KMS-11 (cell line): ENCODE measurements around the gene OPALIN.

Source experiments
- H2AFZ ChIP-seq: fragments of 200-600 bp; sonication (generic); 2 replicates; pipeline ENCODE4 v1.6.1; 2016; ENCODE audit warnings: antibody characterized with exemption, mixed run types, low read depth
- H3K27ac ChIP-seq: fragments of 200-600 bp; sonication (generic); 2 replicates; pipeline ENCODE4 v1.6.1; 2016; ENCODE audit warnings: mild to moderate bottlenecking, mixed run types
- H3K27me3 ChIP-seq: fragments of 200-600 bp; sonication (generic); 2 replicates; pipeline ENCODE4 v1.6.1; 2017; ENCODE audit warnings: mild to moderate bottlenecking, low read depth, mixed run types, moderate library complexity; ENCODE audit not compliant: insufficient read depth
- H3K36me3 ChIP-seq: fragments of 200-600 bp; sonication (generic); 2 replicates; pipeline ENCODE4 v1.6.1; 2017; ENCODE audit warnings: mild to moderate bottlenecking, mixed run types; ENCODE audit not compliant: insufficient read depth
- H3K4me1 ChIP-seq: fragments of 200-600 bp; sonication (generic); 2 replicates; pipeline ENCODE4 v1.6.1; 2016; ENCODE audit warnings: mild to moderate bottlenecking, low read depth, mixed run types; ENCODE audit not compliant: poor library complexity, severe bottlenecking
- H3K4me2 ChIP-seq: fragments of 200-600 bp; sonication (generic); 2 replicates; pipeline ENCODE4 v1.7.0; 2016; ENCODE audit warnings: mild to moderate bottlenecking, mixed run types
- H3K4me3 ChIP-seq: fragments of 200-600 bp; sonication (generic); IDR thresholded peaks from 2 replicates; pipeline ENCODE4 v1.6.1; 2017; ENCODE audit warnings: low read depth, low read length, mixed read lengths; ENCODE audit not compliant: insufficient read depth
- H3K79me2 ChIP-seq: fragments of 200-600 bp; sonication (generic); 2 replicates; pipeline ENCODE4 v1.6.1; 2016; ENCODE audit warnings: low read depth, mixed run types; ENCODE audit not compliant: insufficient read depth
- H3K9ac ChIP-seq: fragments of 200-600 bp; sonication (generic); 2 replicates; pipeline ENCODE4 v1.6.1; 2016; ENCODE audit warnings: mild to moderate bottlenecking, mixed run types
- H4K20me1 ChIP-seq: fragments of 200-600 bp; sonication (generic); 2 replicates; pipeline ENCODE4 v1.6.1; 2016; ENCODE audit warnings: mild to moderate bottlenecking, mixed run types; ENCODE audit not compliant: insufficient read depth
- CTCF ChIP-seq: fragments of 200-600 bp; sonication (generic); conservative IDR thresholded peaks from 2 replicates; pipeline ENCODE4 v1.6.1; 2017; ENCODE audit warnings: low read depth, mild to moderate bottlenecking, antibody characterized with exemption, low read length, moderate library complexity, mixed read lengths

OPALIN gene

DNA sequence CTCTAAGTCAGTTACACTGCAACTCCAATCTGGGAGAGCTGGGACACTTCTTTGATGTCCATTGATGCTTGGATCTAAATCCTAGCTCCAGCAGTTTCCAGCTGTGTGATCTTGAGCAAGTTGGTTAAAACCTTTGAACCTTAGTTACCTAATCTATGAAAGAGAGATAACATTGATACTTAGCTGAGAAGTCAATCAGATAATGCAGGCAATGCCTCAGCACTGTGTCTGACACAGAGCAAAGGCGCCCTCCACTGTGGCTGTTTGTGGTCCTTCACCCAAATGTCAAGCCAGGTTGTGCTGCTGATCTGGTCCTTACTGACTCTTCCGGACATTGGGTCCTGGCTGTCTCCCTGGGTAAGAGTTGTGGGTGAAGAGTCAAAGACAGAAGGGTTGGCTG, 34.4 kb downstream of the OPALIN start:
- TF ChIP-seq CTCF, result no peak
- Histone ChIP-seq H3K27me3 (no peaks in the 10 kb centered on the region), H3K9ac (no peak overlapping the region), H3K4me2 (no peak overlapping the region), H3K27ac (no peak overlapping the region), H2AFZ (no peak overlapping the region), H4K20me1 (no peaks in the 10 kb centered on the region), H3K4me3 (no peak overlapping the region), H3K4me1 (peaks cover 6% of the 10 kb centered on the region), H3K36me3 (no peaks in the 10 kb centered on the region), H3K79me2 (no peaks in the 10 kb centered on the region)

GRCh38 chr10:96322275-96322674, 36.5 kb downstream of the OPALIN start:
- Histone ChIP-seq H3K9ac (no peak overlapping the region), H3K27me3 (no peaks in the 10 kb centered on the region), H4K20me1 (no peaks in the 10 kb centered on the region), H3K27ac (no peak overlapping the region), H3K4me2 (no peak overlapping the region), H3K4me1 (peaks cover 6% of the 10 kb centered on the region), H3K4me3 (no peak overlapping the region), H2AFZ (no peak overlapping the region), H3K36me3 (no peaks in the 10 kb centered on the region), H3K79me2 (no peaks in the 10 kb centered on the region)
- TF ChIP-seq CTCF, result no peak

DNA sequence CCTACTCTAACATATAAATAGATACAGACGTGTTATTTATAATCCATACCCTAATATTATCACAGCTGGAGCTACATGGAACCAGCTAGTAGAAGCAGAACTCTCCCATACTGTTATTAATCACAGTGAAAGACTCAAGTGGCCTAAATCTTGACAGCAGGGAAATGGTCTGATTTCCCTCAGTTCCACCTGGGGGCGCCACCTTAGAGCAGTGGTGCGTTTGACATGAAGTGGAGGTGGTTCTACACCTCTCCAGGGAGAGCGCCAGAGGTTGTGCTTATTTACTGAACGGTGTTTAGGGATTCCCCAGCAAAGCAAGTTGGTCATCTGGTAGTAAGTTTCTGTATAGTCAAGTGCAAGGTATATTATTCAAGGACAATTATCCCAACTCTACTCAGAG, 37.0 kb downstream of the OPALIN start:
- Histone ChIP-seq H3K27me3 (no peaks in the 10 kb centered on the region), H3K4me2 (no peak overlapping the region), H3K4me1 (peaks cover 6% of the 10 kb centered on the region), H3K4me3 (no peak overlapping the region), H2AFZ (no peak overlapping the region), H3K9ac (no peak overlapping the region), H3K79me2 (no peaks in the 10 kb centered on the region), H4K20me1 (no peaks in the 10 kb centered on the region), H3K27ac (no peak overlapping the region), H3K36me3 (no peaks in the 10 kb centered on the region)
- no peak for TF ChIP-seq CTCF

- Histone ChIP-seq H3K4me1 (no peaks in the 10 kb centered on the region), H4K20me1 (no peaks in the 10 kb centered on the region), H3K27ac (no peak overlapping the region), H3K4me3 (no peak overlapping the region), H3K27me3 (no peaks in the 10 kb centered on the region), H2AFZ (no peak overlapping the region), H3K9ac (no peak overlapping the region), H3K79me2 (no peaks in the 10 kb centered on the region), H3K4me2 (no peak overlapping the region), H3K36me3 (no peaks in the 10 kb centered on the region)
- no peak for TF ChIP-seq CTCF
Measured at GRCh38 chr10:96319754-96320474, 38.9 kb downstream of the OPALIN start.
